MG63 (cell line): ENCODE data around the gene TRABD. TPM values are rescaled to one million over a fixed set of nuclear protein-coding genes. Genes with fewer than 3 reads are reported as not detected.

Source experiments
- DNase-seq: peaks from one replicate; pipeline ENCODE4 v3.0.0-alpha.2; 2020
- H3K27me3 ChIP-seq: fragments of 250-450 bp; sonication (Bioruptor Pico); 2 replicates; pipeline ENCODE4 v1.5.1; 2020; ENCODE audit warnings: mild to moderate bottlenecking, moderate library complexity
- H3K36me3 ChIP-seq: fragments of 250-450 bp; sonication (Bioruptor Pico); 2 replicates; pipeline ENCODE4 v1.5.1; 2020; ENCODE audit warnings: mild to moderate bottlenecking, moderate library complexity
- H3K4me3 ChIP-seq: fragments of 250-450 bp; sonication (Bioruptor Pico); 2 replicates; pipeline ENCODE4 v1.5.1; 2020; ENCODE audit warnings: mild to moderate bottlenecking, moderate library complexity
- H3K9me3 ChIP-seq: fragments of 250-450 bp; sonication (Bioruptor Pico); 2 replicates; pipeline ENCODE4 v1.5.1; 2020; ENCODE audit warnings: mild to moderate bottlenecking, moderate library complexity
- total RNA-seq: library from RNA; depleted of rRNA; stranded (reverse); fragments of >200 nt; shearing (Covaris generic); gene quantifications from 2 replicates; pipeline ENCODE4 v1.2.3, GENCODE V29; 2014; ENCODE audit warnings: low replicate concordance

The TRABD gene
- total RNA-seq, 1 experiment from 2014 or later, result 49.9 TPM

DNA sequence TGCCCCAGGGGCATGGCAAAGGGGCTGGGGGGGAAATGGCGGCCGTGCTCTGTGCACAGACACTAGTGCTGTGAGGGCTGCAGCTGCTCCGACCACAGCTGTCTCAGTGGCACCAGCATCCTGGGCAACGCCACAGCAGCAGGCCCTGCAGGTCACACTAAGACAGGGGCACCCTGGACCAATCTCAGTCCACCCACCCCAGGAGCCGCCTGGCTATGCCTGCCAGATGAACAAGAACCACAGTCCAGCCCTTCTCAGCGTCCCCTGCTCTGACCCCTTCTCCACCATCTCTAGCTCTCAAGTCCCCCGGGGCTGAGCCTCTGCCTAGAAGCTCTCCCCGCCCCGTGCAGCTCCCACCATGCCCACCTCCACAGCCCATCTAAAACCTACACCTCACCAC, 42.7 kb downstream of the TRABD start:
- peaks cover 4% of the 10 kb centered on the region; the same call in 1 of the 2 replicates for H3K36me3 ChIP-seq
- H3K4me3 ChIP-seq, result no peak overlapping the region
- no peak for DNase-seq
- no peaks in the 10 kb centered on the region for H3K9me3 ChIP-seq
- no peaks in the 10 kb centered on the region for H3K27me3 ChIP-seq

DNA sequence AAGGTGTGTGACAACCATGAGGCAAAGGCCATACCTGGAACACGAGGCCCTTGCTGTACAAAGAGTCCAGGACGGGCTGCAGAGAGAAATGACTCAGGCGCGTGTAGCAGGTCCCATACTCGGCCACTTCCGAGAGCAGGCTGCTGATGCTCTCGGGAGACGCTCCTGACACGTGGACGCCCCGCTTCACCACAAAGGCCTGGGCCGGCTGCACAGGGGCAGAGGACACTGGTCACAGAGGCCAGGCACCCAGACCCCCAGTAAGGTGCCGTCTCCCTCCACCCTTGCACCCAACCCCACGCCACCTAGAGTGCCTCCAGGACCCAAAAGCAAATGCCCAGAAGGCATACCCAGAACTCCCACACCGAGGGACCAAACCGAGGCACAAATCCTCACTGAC, 43.7 kb downstream of the TRABD start:
- no peaks in the 10 kb centered on the region for H3K9me3 ChIP-seq
- H3K27me3 ChIP-seq, result no peaks in the 10 kb centered on the region
- H3K36me3 ChIP-seq, result no peaks in the 10 kb centered on the region; the same call in 1 of the 2 replicates
- DNase-seq, result no peak
- no peak overlapping the region for H3K4me3 ChIP-seq

GRCh38 chr22:50232481-50233151, 46.9 kb downstream of the TRABD start:
- no peak for DNase-seq
- Histone ChIP-seq H3K27me3 (no peaks in the 10 kb centered on the region), H3K36me3 (peaks cover 10% of the 10 kb centered on the region), H3K4me3 (no peak overlapping the region), H3K9me3 (no peaks in the 10 kb centered on the region)

GRCh38 chr22:50233223-50233622, 47.5 kb downstream of the TRABD start:
- Histone ChIP-seq H3K27me3 (no peaks in the 10 kb centered on the region), H3K4me3 (no peak overlapping the region), H3K9me3 (no peaks in the 10 kb centered on the region), H3K36me3 (peaks cover 10% of the 10 kb centered on the region)
- DNase-seq, result no peak

GRCh38 chr22:50236731-50237409, 51.2 kb downstream of the TRABD start:
- peaks cover 24% of the 10 kb centered on the region for H3K36me3 ChIP-seq
- no peak overlapping the region for H3K4me3 ChIP-seq
- H3K27me3 ChIP-seq, result no peaks in the 10 kb centered on the region
- no peak for DNase-seq
- no peaks in the 10 kb centered on the region for H3K9me3 ChIP-seq

DNA sequence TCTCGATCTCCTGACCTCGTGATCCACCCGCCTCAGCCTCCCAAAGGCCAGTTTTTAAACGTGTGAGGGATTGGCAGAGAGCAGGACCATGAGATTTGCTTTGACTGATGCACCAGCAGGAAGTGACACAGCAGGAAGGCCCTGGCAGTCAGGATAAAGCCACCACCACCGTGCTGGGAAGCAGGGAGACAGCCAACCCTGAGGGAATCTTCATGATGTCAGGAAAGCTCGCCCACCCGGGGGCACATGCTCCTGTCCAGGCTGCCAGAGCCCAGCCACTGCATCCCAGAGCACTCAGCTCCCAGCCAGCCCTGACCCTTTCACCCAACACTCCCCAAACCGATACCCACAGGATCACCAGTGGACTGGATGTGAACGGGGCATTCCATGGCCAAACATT, 53.0 kb downstream of the TRABD start:
- Histone ChIP-seq H3K9me3 (no peaks in the 10 kb centered on the region), H3K36me3 (peaks cover 27% of the 10 kb centered on the region), H3K4me3 (no peak overlapping the region), H3K27me3 (no peaks in the 10 kb centered on the region)
- no peak for DNase-seq

- no peaks in the 10 kb centered on the region for H3K9me3 ChIP-seq
- no peak for DNase-seq
- peaks cover 38% of the 10 kb centered on the region for H3K36me3 ChIP-seq
- no peaks in the 10 kb centered on the region for H3K27me3 ChIP-seq
- peak overlapping the region; percentile 85 for H3K4me3 ChIP-seq
Observed at GRCh38 chr22:50242406-50242949, 56.8 kb downstream of the TRABD start.

DNA sequence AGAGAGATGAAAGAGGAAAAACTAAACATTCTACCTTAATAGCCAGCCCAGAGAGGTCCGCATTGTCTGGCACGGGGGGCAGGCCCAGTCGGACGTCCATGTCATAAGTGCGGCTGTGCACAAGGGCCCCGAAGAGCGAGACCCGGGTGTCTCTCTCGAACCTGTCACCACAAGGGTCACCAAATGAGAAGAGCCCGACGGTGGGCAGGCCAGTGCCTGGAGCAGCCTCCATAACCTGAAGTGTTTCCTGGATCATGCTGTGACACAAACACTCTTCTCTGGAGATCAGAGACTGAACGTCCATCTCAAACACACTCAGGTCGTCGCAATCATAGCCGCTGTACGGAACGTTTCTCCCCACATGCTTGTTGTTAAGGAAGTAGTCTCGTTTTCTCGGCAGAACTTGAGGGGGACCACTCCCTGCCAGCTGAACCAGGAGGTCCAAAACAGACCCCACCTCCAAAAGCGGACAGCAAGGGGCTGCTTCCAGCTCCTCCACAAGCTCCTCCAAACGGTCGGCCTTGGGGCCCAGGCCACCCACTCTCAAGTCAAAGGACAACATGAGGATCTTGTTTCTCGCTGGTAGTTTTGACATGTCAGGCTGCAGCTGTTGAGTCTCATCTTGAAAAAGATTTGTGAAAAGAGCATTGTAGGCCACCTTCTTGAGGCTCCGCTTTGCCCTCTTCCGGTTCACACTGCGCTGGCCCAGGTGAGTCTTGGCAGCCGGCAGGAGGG, 58.1 kb downstream of the TRABD start:
- no peaks in the 10 kb centered on the region for H3K9me3 ChIP-seq
- H3K27me3 ChIP-seq, result no peaks in the 10 kb centered on the region
- H3K36me3 ChIP-seq, result peaks cover 41% of the 10 kb centered on the region
- no peak for DNase-seq
- H3K4me3 ChIP-seq, result peak overlapping the region; percentile 85

- H3K36me3 ChIP-seq, result peaks cover 43% of the 10 kb centered on the region
- H3K4me3 ChIP-seq, result peak within 1 kb of the TSS; percentile 85
- no peaks in the 10 kb centered on the region for H3K27me3 ChIP-seq
- H3K9me3 ChIP-seq, result no peaks in the 10 kb centered on the region
- peak; percentile 96 for DNase-seq
Observed at GRCh38 chr22:50244420-50245213, 58.9 kb downstream of the TRABD start, which contains the start of gene TUBGCP6. TUBGCP6 (minus strand) TSS chr22:50245023; CDS start chr22:50244459, 564 bp downstream.

DNA sequence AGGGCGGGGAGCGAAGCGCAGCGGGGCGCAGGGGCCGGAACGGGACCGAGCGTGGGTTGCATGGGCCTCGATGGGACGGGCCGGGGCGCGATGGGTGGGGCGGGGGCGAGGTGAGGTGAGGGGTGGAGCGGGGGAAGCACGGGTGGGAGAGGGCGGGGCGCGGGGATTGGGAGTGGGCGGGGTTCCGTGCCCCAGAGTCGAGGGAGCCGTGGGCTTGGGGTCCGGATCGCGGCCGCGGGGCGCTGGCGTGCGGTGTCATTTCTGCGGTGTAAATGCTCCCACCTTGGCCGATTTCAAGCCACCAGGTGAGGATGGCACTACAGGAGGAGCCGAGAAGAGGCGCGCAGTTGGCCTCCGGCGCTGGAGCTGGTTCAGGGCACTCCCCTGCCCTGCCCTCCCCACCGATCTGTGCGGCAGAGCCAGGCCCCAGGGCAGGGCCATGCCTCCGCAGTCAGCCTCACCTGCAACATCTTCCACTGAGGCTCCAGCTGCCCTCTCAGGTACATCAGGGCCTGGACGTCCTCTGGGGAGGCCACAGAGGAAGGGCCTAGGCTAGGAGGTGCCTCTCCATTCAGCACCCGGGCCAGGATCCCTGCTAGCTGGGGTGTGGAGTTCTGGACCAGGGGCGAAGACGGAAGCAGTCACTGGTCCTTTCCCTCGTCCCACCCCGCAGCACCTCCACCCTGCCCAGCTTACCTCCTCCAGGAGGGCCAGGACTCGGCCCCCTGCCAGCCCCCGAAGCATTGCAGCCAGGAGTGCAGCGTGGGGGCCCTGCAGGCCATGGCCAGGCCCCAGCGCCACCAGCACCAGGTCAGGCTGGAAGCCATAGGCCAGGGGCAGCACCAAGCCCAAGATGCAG, 59.7 kb downstream of the TRABD start:
- no peaks in the 10 kb centered on the region for H3K27me3 ChIP-seq
- H3K36me3 ChIP-seq, result peaks cover 41% of the 10 kb centered on the region
- peak overlapping the region; percentile 85 for H3K4me3 ChIP-seq
- no peaks in the 10 kb centered on the region for H3K9me3 ChIP-seq
- DNase-seq, result no peak

GRCh38 chr22:50246242-50247175, 60.8 kb downstream of the TRABD start:
- no peaks in the 10 kb centered on the region for H3K27me3 ChIP-seq
- DNase-seq, result no peak
- peaks cover 38% of the 10 kb centered on the region for H3K36me3 ChIP-seq
- H3K4me3 ChIP-seq, result no peak overlapping the region
- no peaks in the 10 kb centered on the region for H3K9me3 ChIP-seq

GRCh38 chr22:50247748-50248147, 62.0 kb downstream of the TRABD start:
- no peak for DNase-seq

GRCh38 chr22:50248196-50249081, 62.7 kb downstream of the TRABD start:
- peaks cover 35% of the 10 kb centered on the region for H3K36me3 ChIP-seq

More at GRCh38 chr22:50247748-50248147, 62.0 kb downstream of the TRABD start:
- Histone ChIP-seq H3K9me3 (no peaks in the 10 kb centered on the region), H3K27me3 (no peaks in the 10 kb centered on the region), H3K4me3 (no peak overlapping the region), H3K36me3 (peaks cover 35% of the 10 kb centered on the region)

More at GRCh38 chr22:50248196-50249081, 62.7 kb downstream of the TRABD start:
- no peak for DNase-seq
- H3K9me3 ChIP-seq, result no peaks in the 10 kb centered on the region
- no peaks in the 10 kb centered on the region for H3K27me3 ChIP-seq
- no peak overlapping the region for H3K4me3 ChIP-seq
